Measurements from ENCODE around the gene BTBD1.
A peak's percentile ranks its signal among the peaks of the same experiment; 100 is the strongest.

- peak; percentile 59 to 75 for TF ChIP-seq POLR2A (IDR thresholded peaks at IDR 0.05)
- peak; percentile 82 to 93 (median 84) for TF ChIP-seq CTCF (IDR thresholded peaks at IDR 0.05)
These were observed 55.6 kb downstream of the BTBD1 start, which contains the start of gene C15orf40 for GRCh38 chr15:83011271-83012075.

All from uterus (tissue), 2 donors.